Measurements from ENCODE around the gene FNBP1L.

GRCh38 chr1:93528412-93528811 is 80.5 kb downstream of the FNBP1L start:
- no peak for TF ChIP-seq POLR2AphosphoS5 (IDR thresholded peaks at IDR 0.05)
- TF ChIP-seq, protein P1, sequence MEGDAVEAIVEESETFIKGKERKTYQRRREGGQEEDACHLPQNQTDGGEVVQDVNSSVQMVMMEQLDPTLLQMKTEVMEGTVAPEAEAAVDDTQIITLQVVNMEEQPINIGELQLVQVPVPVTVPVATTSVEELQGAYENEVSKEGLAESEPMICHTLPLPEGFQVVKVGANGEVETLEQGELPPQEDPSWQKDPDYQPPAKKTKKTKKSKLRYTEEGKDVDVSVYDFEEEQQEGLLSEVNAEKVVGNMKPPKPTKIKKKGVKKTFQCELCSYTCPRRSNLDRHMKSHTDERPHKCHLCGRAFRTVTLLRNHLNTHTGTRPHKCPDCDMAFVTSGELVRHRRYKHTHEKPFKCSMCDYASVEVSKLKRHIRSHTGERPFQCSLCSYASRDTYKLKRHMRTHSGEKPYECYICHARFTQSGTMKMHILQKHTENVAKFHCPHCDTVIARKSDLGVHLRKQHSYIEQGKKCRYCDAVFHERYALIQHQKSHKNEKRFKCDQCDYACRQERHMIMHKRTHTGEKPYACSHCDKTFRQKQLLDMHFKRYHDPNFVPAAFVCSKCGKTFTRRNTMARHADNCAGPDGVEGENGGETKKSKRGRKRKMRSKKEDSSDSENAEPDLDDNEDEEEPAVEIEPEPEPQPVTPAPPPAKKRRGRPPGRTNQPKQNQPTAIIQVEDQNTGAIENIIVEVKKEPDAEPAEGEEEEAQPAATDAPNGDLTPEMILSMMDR (IDR thresholded peaks at IDR 0.05), result no peak
